ENCODE measurements around the gene DEFB132.

Gene DEFB132

GRCh38 chr20:295804-296203, 38.3 kb downstream of the DEFB132 start:
- H3K4me3 ChIP-seq (ENCODE audit: low read depth, low read length) = no peak overlapping the region

GRCh38 chr20:297098-297924, 39.8 kb downstream of the DEFB132 start, which contains the start of gene ZCCHC3:
ZCCHC3 (plus strand) TSS chr20:297570; CDS start chr20:297587, 17 bp downstream.
- H3K4me3 ChIP-seq (ENCODE audit: low read depth, low read length) = peak within 1 kb of the TSS; percentile 96

- H3K4me3 ChIP-seq (ENCODE audit: low read depth, low read length) = peak overlapping the region; percentile 96
These were observed 40.6 kb downstream of the DEFB132 start for GRCh38 chr20:297925-298775.

- H3K4me3 ChIP-seq (ENCODE audit: low read depth, low read length) = peak overlapping the region; percentile 96
These were observed 41.4 kb downstream of the DEFB132 start for GRCh38 chr20:298776-299391.

GRCh38 chr20:300345-300990, 42.9 kb downstream of the DEFB132 start:
- H3K4me3 ChIP-seq (ENCODE audit: low read depth, low read length) = peak overlapping the region; percentile 2

GRCh38 chr20:301886-302848, 44.6 kb downstream of the DEFB132 start:
- no peak overlapping the region for H3K4me3 ChIP-seq (ENCODE audit: low read depth, low read length)

- H3K4me3 ChIP-seq (ENCODE audit: low read depth, low read length) = no peak overlapping the region
These were observed 48.2 kb downstream of the DEFB132 start for GRCh38 chr20:305745-306144.

GRCh38 chr20:308427-309038, 51.0 kb downstream of the DEFB132 start:
- no peak overlapping the region for H3K4me3 ChIP-seq (ENCODE audit: low read depth, low read length)

GRCh38 chr20:309306-309840, 51.8 kb downstream of the DEFB132 start:
- peak overlapping the region; percentile 42 for H3K4me3 ChIP-seq (ENCODE audit: low read depth, low read length)

GRCh38 chr20:309841-310644, 52.5 kb downstream of the DEFB132 start:
- H3K4me3 ChIP-seq (ENCODE audit: low read depth, low read length) = peak overlapping the region; percentile 42

GRCh38 chr20:310645-311044, 53.1 kb downstream of the DEFB132 start:
- H3K4me3 ChIP-seq (ENCODE audit: low read depth, low read length) = no peak overlapping the region

All from iPS-11a (cell line).